AG09319 (cell line): ENCODE measurements around the gene NIPBL.

ENCODE experiments used
- DNase-seq: peaks from one replicate; pipeline ENCODE4 v3.0.0-alpha.2; 2010; ENCODE audit warnings: low read depth; ENCODE audit errors: extremely low read depth
- TF ChIP-seq, protein P1 (sequence below): IDR thresholded peaks from 2 replicates; pipeline ENCODE4 v1.5.1; 2011; ENCODE audit warnings: low read depth, mild to moderate bottlenecking, inconsistent platforms, low read length, moderate library complexity

Gene NIPBL

GRCh38 chr5:36875051-36875789 lies 1.3 kb upstream of the NIPBL start:
- TF ChIP-seq, protein P1, sequence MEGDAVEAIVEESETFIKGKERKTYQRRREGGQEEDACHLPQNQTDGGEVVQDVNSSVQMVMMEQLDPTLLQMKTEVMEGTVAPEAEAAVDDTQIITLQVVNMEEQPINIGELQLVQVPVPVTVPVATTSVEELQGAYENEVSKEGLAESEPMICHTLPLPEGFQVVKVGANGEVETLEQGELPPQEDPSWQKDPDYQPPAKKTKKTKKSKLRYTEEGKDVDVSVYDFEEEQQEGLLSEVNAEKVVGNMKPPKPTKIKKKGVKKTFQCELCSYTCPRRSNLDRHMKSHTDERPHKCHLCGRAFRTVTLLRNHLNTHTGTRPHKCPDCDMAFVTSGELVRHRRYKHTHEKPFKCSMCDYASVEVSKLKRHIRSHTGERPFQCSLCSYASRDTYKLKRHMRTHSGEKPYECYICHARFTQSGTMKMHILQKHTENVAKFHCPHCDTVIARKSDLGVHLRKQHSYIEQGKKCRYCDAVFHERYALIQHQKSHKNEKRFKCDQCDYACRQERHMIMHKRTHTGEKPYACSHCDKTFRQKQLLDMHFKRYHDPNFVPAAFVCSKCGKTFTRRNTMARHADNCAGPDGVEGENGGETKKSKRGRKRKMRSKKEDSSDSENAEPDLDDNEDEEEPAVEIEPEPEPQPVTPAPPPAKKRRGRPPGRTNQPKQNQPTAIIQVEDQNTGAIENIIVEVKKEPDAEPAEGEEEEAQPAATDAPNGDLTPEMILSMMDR = no peak
- DNase-seq = no peak

GRCh38 chr5:36875790-36876298 lies 725 bp upstream of the NIPBL start:
- no peak for DNase-seq
- TF ChIP-seq, protein P1 = peak; percentile 60

GRCh38 chr5:36876965-36877666 lies 547 bp downstream of the NIPBL start:
- TF ChIP-seq, protein P1 = no peak
- DNase-seq = no peak

DNA sequence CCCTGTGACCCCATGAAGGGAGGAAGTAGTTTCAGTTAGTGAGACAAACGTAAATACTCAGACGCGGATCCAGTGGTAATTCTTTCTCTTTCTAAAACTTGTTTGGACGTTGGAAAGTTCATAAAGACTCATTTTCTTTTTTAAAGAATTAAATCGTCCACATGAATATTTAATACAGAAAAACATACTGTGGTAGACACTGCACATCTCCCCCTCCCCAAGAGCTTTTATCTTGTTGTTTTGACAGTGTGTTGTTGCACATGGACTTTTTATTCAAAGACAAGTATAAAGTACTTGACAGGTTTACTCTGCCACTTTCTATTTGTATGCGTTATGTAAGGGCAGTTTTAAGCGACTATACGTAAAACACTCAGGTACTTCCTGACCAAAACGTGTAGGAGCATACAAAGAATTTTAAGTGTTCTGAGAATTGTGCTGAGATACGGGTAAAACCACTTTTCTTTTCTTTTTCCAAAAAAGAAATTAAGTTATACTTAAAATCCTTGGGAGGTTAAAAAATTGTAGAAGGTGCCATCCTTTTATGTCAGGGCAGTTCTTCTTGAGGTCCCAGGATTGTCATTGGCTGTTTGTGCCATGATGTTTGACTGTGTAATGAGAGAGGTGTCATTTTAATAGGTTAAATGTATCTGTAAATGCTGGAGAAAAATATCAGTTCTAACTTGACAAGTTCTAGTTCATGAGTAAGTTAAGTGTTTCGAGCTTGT lies 1.3 kb downstream of the NIPBL start:
- DNase-seq = no peak

GRCh38 chr5:36878392-36879082 lies 2.0 kb downstream of the NIPBL start:
- DNase-seq = no peak
- TF ChIP-seq, protein P1 = no peak

More for the DNA sequence above, 1.3 kb downstream of the NIPBL start:
- TF ChIP-seq, protein P1 = no peak

GRCh38 chr5:36879274-36880033 lies 2.9 kb downstream of the NIPBL start:
- TF ChIP-seq, protein P1 = no peak

More at GRCh38 chr5:36879274-36880033, 2.9 kb downstream of the NIPBL start:
- no peak for DNase-seq
